Measurements from ENCODE around the gene PADI6. TPM values are rescaled to one million over a fixed set of nuclear protein-coding genes. Genes with fewer than 3 reads are reported as not detected.

The PADI6 gene
- total RNA-seq, 1 experiment from 2014 or later = not detected

DNA sequence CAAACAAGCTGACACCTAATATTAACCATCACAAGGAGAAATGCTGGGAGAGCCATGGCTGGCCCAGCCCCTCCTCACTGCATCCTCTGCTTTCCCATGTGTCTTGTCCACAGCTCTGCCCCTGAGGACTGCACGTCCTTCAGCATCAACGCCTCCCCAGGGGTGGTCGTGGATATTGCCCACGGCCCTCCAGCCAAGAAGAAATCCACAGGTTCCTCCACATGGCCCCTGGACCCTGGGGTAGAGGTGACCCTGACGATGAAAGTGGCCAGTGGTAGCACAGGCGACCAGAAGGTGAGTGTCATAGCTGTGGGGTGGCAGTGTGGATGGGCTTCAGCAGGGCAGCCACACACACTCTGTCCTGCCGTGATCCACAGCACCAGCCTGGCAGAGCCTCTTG lies 41.1 kb upstream of the PADI6 start:
- Histone ChIP-seq H3K9me3 (ENCODE audit: control insufficient read depth in 1 of 2, insufficient read depth in 1 of 2, low read depth in 1 of 2, low read length in 2 of 2) (peaks cover 0 to 4% of the 10 kb centered on the region in 2 experiments; a peak in 1 of 4 replicates), H3K36me3 (ENCODE audit: control insufficient read depth in 1 of 2, insufficient read depth in 2 of 2, low read length in 2 of 2) (no peaks in the 10 kb centered on the region), H3K27ac (ENCODE audit: low read depth, low read length) (no peak overlapping the region), H3K9me2 (ENCODE audit: insufficient read depth) (no peaks in the 10 kb centered on the region), H2AFZ (ENCODE audit: low read depth, low read length, poor library complexity, severe bottlenecking) (no peak overlapping the region), H4K20me1 (ENCODE audit: insufficient read depth) (no peaks in the 10 kb centered on the region), H3K4me2 (ENCODE audit: low read length) (no peak overlapping the region), H3K4me3 (replicated peaks in 1 of 2; ENCODE audit: low read depth in 1 of 2, low read length in 2 of 2) (no peak overlapping the region), H3K9ac (ENCODE audit: low read length) (no peak overlapping the region), H3K79me2 (ENCODE audit: insufficient read depth, low read length) (no peaks in the 10 kb centered on the region), H3K4me1 (ENCODE audit: control insufficient read depth in 1 of 2, insufficient read depth in 2 of 2, low read length in 2 of 2) (peaks cover 0 to under 1% of the 10 kb centered on the region in 2 experiments; a peak in 1 of 4 replicates), H3K27me3 (ENCODE audit: insufficient read depth, low read length) (no peaks in the 10 kb centered on the region)
- POLR2A ChIA-PET = no interaction called here
- intact Hi-C loops (cut with micrococcal nuclease) = no loop called here
- RAD21 ChIA-PET (ENCODE audit: low non-redundant PET in 1 of 2, low total read pairs in 2 of 2, uncharacterized antibody in 2 of 2, unreplicated experiment in 2 of 2) = no interaction called here
- DNase-seq (ENCODE audit: low read depth, low spot score) (no peak), ATAC-seq (no peak)
- CTCF ChIA-PET = no interaction called here
- no TSS peak for BruUV-seq (replicated peaks)
- TF ChIP-seq, protein P1, sequence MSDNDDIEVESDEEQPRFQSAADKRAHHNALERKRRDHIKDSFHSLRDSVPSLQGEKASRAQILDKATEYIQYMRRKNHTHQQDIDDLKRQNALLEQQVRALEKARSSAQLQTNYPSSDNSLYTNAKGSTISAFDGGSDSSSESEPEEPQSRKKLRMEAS (IDR thresholded peaks at IDR 0.05) = no peak
- no peak for TF ChIP-seq EZH2phosphoT487 (IDR thresholded peaks at IDR 0.05; ENCODE audit: borderline replicate concordance)
- no peak for TF ChIP-seq TCF7L2 (IDR thresholded peaks at IDR 0.05; ENCODE audit: borderline replicate concordance, extremely low read depth, insufficient read depth, insufficient read length)
- no peak for TF ChIP-seq ZFX (IDR thresholded peaks at IDR 0.05)
- no peak for TF ChIP-seq EZH2 (IDR thresholded peaks at IDR 0.05)
- no peak for TF ChIP-seq SRF (IDR thresholded peaks at IDR 0.05; ENCODE audit: low read depth)
- TF ChIP-seq POLR2AphosphoS5 (IDR thresholded peaks at IDR 0.05; ENCODE audit: low read depth, low read length) = no peak
- no peak for TF ChIP-seq CEBPB (IDR thresholded peaks at IDR 0.05; ENCODE audit: low read depth)
- TF ChIP-seq ZNF274 (IDR thresholded peaks at IDR 0.05; ENCODE audit: low read depth, low read length) = no peak
- TF ChIP-seq EGR1 (IDR thresholded peaks at IDR 0.05; ENCODE audit: low read depth) = no peak
- no peak for TF ChIP-seq ELF1 (IDR thresholded peaks at IDR 0.05; ENCODE audit: borderline replicate concordance, low read depth)
- TF ChIP-seq CBX3 (IDR thresholded peaks at IDR 0.05; ENCODE audit: low read depth) = no peak
- TF ChIP-seq, protein P2, sequence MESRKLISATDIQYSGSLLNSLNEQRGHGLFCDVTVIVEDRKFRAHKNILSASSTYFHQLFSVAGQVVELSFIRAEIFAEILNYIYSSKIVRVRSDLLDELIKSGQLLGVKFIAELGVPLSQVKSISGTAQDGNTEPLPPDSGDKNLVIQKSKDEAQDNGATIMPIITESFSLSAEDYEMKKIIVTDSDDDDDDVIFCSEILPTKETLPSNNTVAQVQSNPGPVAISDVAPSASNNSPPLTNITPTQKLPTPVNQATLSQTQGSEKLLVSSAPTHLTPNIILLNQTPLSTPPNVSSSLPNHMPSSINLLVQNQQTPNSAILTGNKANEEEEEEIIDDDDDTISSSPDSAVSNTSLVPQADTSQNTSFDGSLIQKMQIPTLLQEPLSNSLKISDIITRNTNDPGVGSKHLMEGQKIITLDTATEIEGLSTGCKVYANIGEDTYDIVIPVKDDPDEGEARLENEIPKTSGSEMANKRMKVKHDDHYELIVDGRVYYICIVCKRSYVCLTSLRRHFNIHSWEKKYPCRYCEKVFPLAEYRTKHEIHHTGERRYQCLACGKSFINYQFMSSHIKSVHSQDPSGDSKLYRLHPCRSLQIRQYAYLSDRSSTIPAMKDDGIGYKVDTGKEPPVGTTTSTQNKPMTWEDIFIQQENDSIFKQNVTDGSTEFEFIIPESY (IDR thresholded peaks at IDR 0.05; ENCODE audit: extremely low read depth, insufficient replicate concordance, low read length) = no peak
- no peak for TF ChIP-seq SP1 (IDR thresholded peaks at IDR 0.05; ENCODE audit: low read depth)

All from HCT116 (cell line).